Activated T-helper 1 cell treated with Interleukin-2 at 50 U/mL for 16 hours (primary cell): ENCODE data around the gene LGALS7.
"Not testable (repeated sequence)": the region's sequence is repeated elsewhere in the genome, so short reads cannot be mapped to it uniquely, and the experiment has no call there.

Experiments
- DNase-seq: peaks from one replicate; pipeline ENCODE4 v3.0.0-alpha.2; 2020; ENCODE audit warnings: low read depth

Gene LGALS7

GRCh38 chr19:38770949-38771275 lies 2.4 kb downstream of the LGALS7 start:
- DNase-seq: not testable (repeated sequence)

- not testable (repeated sequence) for DNase-seq
Observed at GRCh38 chr19:38770228-38770948, 2.9 kb downstream of the LGALS7 start.

GRCh38 chr19:38769635-38770211 lies 3.6 kb downstream of the LGALS7 start:
- DNase-seq: peak; percentile 89

GRCh38 chr19:38766276-38767047 lies 6.9 kb downstream of the LGALS7 start:
- DNase-seq: no peak

- DNase-seq: no peak
Observed at GRCh38 chr19:38765214-38765613, 8.1 kb downstream of the LGALS7 start.

- no peak for DNase-seq
Observed at GRCh38 chr19:38763795-38764220, 9.5 kb downstream of the LGALS7 start.

GRCh38 chr19:38761884-38762389 lies 11.4 kb downstream of the LGALS7 start:
- DNase-seq: not testable (repeated sequence)

GRCh38 chr19:38760805-38761517 lies 12.4 kb downstream of the LGALS7 start:
- DNase-seq: not testable (repeated sequence)

GRCh38 chr19:38759590-38760003 lies 13.7 kb downstream of the LGALS7 start:
- no peak for DNase-seq

- not testable (repeated sequence) for DNase-seq
Observed at GRCh38 chr19:38754196-38754595, 19.1 kb downstream of the LGALS7 start.

- DNase-seq: not testable (repeated sequence)
Observed at GRCh38 chr19:38753783-38754182, 19.5 kb downstream of the LGALS7 start.

GRCh38 chr19:38745316-38745715 lies 28.0 kb downstream of the LGALS7 start:
- DNase-seq: no peak

GRCh38 chr19:38744874-38745273 lies 28.4 kb downstream of the LGALS7 start:
- no peak for DNase-seq

- no peak for DNase-seq
Observed at GRCh38 chr19:38744298-38744681, 29.0 kb downstream of the LGALS7 start, which contains the start of gene CAPN12. Gene CAPN12, minus strand, starts transcription at chr19:38744474. Its CDS starts 309 bp downstream, at chr19:38744165.

GRCh38 chr19:38743394-38744297 lies 29.7 kb downstream of the LGALS7 start:
- no peak for DNase-seq

GRCh38 chr19:38742906-38743305 lies 30.4 kb downstream of the LGALS7 start:
- no peak for DNase-seq

- DNase-seq: no peak
Observed at GRCh38 chr19:38742296-38742695, 31.0 kb downstream of the LGALS7 start.

- no peak for DNase-seq
Observed at GRCh38 chr19:38741670-38742069, 31.6 kb downstream of the LGALS7 start.

- DNase-seq: no peak
Observed at GRCh38 chr19:38740932-38741331, 32.4 kb downstream of the LGALS7 start.

- no peak for DNase-seq
Observed at GRCh38 chr19:38740257-38740592, 33.1 kb downstream of the LGALS7 start.
